ENCODE measurements around the gene PSD4.

The PSD4 gene

DNA sequence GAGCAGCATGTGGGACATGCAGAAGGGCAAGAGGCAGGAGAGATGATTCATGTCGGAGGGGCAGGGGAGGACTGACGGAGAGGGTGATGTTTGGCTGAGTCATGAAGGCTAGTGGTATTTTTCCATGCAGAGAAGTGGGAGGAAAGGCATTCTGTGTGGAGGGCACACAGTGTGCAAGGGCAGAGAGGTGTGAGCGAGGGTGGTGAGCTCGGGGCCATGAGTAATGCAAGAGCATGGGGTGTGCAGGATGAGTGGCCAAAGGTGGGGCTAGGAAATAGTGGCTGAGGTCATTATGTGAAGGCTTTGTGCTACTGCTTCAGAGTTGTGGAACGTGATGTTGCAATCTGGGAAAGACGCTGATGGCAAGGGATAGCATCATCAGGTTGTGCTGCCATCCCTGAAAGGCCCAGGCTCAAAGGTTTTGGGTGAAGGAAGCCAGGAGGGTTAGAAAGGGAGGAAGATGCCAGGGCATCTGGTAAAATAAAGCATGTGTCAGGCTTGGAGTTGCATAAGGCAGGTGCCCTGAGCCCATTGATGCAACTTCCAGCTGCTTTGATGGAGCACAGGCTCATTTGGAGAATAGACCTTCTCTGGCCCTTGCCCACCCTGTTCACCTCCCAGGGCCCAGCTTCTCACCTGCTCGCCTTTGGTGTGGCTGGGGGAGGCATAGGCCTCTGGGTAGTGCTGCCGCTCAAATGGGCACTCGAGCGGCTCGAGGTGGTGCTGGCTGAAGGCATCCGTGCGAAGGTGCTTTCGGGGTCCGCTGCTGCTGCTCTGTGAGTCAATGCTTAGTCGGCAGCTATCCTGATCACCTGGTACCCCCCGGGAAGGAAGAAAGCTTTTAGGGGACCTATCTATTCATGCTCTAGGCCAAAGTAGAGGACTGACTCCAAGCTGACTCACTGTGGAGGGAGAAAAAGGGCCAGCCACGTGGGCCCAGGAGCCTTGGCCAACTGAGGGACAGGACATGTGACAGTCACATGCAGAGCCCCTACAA lies 67.4 kb downstream of the PSD4 start:
- DNase-seq, result peak; percentile 19

DNA sequence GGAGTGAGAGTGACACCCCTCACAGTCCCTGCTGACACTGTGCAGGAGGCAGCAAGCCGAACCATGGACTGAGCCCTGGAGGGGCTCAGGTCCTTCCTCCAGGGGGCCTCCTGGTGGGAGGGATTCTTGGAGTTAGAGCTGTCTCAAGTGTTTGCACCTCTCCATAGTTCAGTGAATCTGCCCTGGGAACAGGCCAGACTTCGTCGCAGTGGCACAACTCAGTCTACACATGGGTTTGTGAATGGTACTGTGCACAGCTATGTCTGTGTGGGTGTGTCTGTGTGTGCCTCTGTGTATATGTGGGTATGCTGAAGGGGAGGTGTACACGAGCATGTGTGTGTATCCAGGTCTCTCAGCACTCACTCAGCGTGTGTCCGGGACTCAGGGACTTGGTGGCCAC lies 68.6 kb downstream of the PSD4 start:
- DNase-seq, result no peak

- DNase-seq, result no peak
Measured at GRCh38 chr2:113245276-113245711, 71.5 kb downstream of the PSD4 start.

DNA sequence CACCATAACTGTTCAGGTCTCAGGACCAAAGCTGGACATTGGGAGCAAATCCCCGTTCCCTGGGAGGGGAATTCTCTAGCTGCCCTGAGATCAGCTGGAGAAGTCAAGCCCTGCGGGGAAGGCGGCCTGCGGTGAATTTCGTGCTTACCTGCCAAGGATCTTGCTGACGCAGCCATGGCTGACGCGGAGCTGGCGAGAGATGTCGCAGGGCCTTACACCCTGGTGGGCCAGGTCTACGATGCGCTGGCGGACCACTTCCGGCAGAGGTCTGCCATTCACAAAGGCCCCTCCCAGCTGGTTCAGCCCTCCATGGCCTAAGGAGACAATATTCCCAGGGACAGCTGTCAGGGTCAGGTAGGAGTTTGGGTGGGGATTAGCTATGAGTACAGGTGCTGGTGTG lies 72.8 kb downstream of the PSD4 start:
- DNase-seq, result no peak

GRCh38 chr2:113248997-113249770 lies 75.4 kb downstream of the PSD4 start:
- peak; percentile 77 for DNase-seq

- DNase-seq, result no peak
Measured at GRCh38 chr2:113251118-113251517, 77.3 kb downstream of the PSD4 start.

GRCh38 chr2:113252047-113252590 lies 78.3 kb downstream of the PSD4 start:
- DNase-seq, result no peak

DNA sequence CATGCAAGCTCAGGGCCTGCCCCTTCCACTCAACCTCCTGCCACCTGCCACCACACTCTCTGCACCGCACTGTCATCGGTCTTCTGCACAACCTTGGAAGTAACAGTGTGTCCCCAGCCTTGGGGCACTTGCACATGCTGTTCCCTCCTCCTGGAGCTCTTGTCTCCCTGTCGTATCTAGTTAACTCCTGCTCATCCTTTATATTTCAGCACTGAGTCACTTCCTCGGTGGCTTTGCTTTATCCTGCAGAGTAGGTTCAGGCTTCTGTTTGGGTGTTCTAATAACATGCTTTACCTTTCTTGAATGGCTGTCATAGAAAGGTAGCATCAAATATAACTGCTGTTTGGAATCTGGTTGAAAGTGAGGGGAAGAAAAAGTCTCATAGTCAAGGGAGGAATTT lies 79.7 kb downstream of the PSD4 start:
- no peak for DNase-seq

DNA sequence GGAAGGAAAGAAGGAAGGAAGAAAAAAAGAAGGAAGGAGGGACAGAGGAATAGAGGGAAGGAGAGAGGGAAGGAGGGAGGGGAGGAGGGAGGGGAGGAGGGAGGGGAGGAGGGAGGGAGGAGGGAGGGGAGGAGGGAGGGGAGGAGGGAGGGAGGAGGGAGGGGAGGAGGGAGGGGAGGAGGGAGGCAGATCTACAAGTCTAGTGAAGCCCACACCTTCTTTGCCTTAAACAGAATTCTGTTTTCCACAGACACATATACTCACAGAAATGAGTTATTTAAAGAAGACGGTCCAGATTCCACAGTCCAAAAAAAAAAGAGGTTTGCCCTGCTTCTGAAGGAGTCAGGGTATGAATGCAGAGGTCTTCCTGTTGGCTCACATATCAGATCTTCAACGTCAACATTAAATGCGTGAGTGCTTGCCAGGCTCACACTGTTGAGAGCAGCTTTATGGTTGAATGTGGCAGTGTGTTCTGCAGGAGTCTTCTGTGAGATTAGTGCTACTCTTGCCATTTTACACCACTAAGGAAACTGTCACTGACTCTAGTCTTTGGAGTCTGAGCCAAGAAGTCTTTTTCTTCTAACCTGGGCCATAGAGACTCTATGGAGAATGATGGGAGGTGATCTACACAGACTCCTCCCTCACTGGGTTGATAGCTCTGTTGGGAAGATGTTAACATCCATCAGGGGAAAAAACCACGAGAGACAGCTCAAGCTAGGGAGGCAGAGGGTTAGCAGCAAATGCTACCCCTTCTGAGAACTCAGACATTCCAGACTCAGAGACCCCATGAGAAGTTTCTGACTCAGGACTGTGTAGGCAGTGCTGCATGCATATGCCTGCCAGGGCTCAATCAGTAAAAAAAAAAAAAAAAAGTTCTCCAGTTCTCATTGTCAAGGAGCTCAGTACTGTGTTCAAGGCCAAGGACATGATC lies 81.6 kb downstream of the PSD4 start:
- no peak for DNase-seq

- DNase-seq, result no peak
Measured at GRCh38 chr2:113257516-113258264, 83.9 kb downstream of the PSD4 start.

DNA sequence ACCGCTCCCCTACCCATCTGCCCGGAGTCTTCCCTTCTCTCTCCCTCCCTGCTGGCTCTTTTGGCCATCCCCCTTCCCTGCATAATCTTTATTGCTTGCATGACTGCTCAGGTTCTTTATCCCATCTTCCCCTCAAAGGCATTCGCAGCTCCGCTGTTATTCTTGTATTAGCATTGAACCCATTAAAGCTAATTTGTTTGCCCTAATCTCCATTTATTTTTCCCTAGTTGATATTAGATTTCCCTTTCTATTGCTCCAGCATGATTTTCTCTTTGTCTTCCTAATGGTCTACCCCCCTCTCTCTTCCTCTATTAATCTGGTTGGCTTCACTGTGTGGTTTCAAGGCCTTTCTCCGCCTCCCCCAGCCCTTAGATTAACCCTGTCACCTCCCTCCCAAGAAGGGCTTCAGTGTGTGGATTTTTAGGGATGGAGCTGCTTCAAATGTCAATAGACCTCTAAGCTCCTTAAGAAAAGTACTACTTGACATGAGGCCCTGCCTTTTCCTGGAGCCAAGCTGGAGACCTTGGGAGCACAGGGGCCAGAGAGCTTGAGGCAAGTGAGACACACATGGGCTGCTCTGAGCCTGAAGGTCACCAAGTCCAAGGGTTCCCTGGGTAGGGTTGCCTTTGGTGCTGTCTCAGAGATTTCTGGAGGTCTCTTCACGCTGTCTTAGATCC lies 84.8 kb downstream of the PSD4 start:
- no peak for DNase-seq
